Tibial artery (tissue), 4 donors: Measurements from ENCODE around the gene PLAGL1.

Source experiments
- DNase-seq, 2 donors: peaks; one replicate each; pipeline ENCODE4 v3.0.0-alpha.2; 2019
- H3K27ac ChIP-seq, 2 donors: fragments of 200-600 bp; sonication (generic) in 1 of 2; 1 replicate in 1 of 2; 2 replicates in 1 of 2; pipeline ENCODE4 v1.5.1; 2018 to 2019; ENCODE audit warnings: mild to moderate bottlenecking in 1 of 2
- H3K27me3 ChIP-seq, 2 donors: fragments of 200-600 bp; sonication (generic) in 1 of 2; one replicate each; pipeline versions ENCODE4 v1.5.1 to v1.6.0; 2016 to 2019
- H3K36me3 ChIP-seq, 3 donors: fragments of 200-600 bp; sonication (generic) in 2 of 3; one replicate each; pipeline ENCODE4 v1.5.1; 2016 to 2019; ENCODE audit warnings: mild to moderate bottlenecking in 2 of 3
- H3K4me1 ChIP-seq, 4 donors: fragments of 200-600 bp; sonication (generic) in 2 of 4; 1 replicate in 3 of 4; 2 replicates in 1 of 4; pipeline ENCODE4 v1.5.1; 2016 to 2019
- H3K4me3 ChIP-seq, 2 donors: fragments of 200-600 bp; sonication (generic) in 1 of 2; 1 replicate in 1 of 2; 2 replicates in 1 of 2; pipeline ENCODE4 v1.5.1; 2018 to 2019; ENCODE audit warnings: mild to moderate bottlenecking in 2 of 2
- H3K9me3 ChIP-seq, 3 donors: fragments of 200-600 bp; sonication (generic) in 1 of 3; one replicate each; pipeline ENCODE4 v1.5.1; 2016 to 2019
- intact Hi-C: fragments of 100-400 bp; cut with DNase I; formaldehyde crosslinking; loops from one replicate; pipeline ENCODE4 v1.15.0; 2023; ENCODE audit warnings: low total_unique reads
- TF ChIP-seq, protein P1 (sequence below), 2 experiments: fragments of 200-600 bp in 1 of 2; fragments of 450-650 bp in 1 of 2; IDR thresholded peaks; one replicate each; pipeline ENCODE4 v1.5.1; 2017 to 2019; ENCODE audit warnings: antibody characterized with exemption in 2 of 2, mild to moderate bottlenecking in 1 of 2, moderate library complexity in 1 of 2

PLAGL1 gene

GRCh38 chr6:143986463-143987065 is 21.5 kb downstream of the PLAGL1 start:
- Histone ChIP-seq H3K27me3 (no peaks in the 10 kb centered on the region), H3K27ac (no peak overlapping the region), H3K4me3 (no peak overlapping the region), H3K9me3 (no peaks in the 10 kb centered on the region), H3K36me3 (no peaks in the 10 kb centered on the region), H3K4me1 (peaks cover 0 to 7% (median 0%) of the 10 kb centered on the region in 4 donors)
- TF ChIP-seq, protein P1, sequence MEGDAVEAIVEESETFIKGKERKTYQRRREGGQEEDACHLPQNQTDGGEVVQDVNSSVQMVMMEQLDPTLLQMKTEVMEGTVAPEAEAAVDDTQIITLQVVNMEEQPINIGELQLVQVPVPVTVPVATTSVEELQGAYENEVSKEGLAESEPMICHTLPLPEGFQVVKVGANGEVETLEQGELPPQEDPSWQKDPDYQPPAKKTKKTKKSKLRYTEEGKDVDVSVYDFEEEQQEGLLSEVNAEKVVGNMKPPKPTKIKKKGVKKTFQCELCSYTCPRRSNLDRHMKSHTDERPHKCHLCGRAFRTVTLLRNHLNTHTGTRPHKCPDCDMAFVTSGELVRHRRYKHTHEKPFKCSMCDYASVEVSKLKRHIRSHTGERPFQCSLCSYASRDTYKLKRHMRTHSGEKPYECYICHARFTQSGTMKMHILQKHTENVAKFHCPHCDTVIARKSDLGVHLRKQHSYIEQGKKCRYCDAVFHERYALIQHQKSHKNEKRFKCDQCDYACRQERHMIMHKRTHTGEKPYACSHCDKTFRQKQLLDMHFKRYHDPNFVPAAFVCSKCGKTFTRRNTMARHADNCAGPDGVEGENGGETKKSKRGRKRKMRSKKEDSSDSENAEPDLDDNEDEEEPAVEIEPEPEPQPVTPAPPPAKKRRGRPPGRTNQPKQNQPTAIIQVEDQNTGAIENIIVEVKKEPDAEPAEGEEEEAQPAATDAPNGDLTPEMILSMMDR (IDR thresholded peaks at IDR 0.05) = no peak
- DNase-seq = no peak
- intact Hi-C loops = loop anchor here (5.0 kb wide), 1 partner anchor 1499 kb away; no protein-coding TSS in a partner anchor

GRCh38 chr6:143984666-143985065 is 23.4 kb downstream of the PLAGL1 start:
- TF ChIP-seq, protein P1 (IDR thresholded peaks at IDR 0.05) = no peak
- Histone ChIP-seq H3K36me3 (no peaks in the 10 kb centered on the region), H3K4me1 (peaks cover 0 to 7% (median 0%) of the 10 kb centered on the region in 4 donors), H3K9me3 (no peaks in the 10 kb centered on the region), H3K27me3 (no peaks in the 10 kb centered on the region), H3K27ac (no peak overlapping the region), H3K4me3 (no peak overlapping the region)
- DNase-seq = no peak
- intact Hi-C loops = loop anchor here (5.0 kb wide), 1 partner anchor 1497 kb away; no protein-coding TSS in a partner anchor

DNA sequence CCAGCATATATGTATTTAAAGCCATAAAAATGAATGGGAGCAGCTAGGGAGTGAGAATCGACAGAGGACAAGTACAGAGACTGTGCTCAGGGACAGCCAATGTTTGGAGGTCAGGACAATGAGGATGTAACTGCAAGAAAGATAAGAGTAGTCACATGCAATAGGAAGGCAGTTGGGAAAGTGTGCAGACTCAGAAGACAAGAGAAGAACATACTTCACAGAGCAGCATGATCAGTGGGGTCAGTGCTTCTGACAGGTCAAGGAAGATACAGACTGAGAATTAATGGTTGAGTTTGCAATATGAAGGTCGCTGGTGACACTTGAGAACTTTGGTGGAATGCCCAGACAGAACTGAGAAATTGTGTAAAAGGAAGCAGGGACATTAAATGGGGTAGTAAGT is 25.1 kb downstream of the PLAGL1 start:
- Histone ChIP-seq H3K36me3 (no peaks in the 10 kb centered on the region), H3K27me3 (no peaks in the 10 kb centered on the region), H3K9me3 (no peaks in the 10 kb centered on the region), H3K4me1 (peaks cover 0 to 7% (median 0%) of the 10 kb centered on the region in 4 donors), H3K27ac (no peak overlapping the region), H3K4me3 (no peak overlapping the region)
- intact Hi-C loops = no loop called here
- DNase-seq = no peak
- TF ChIP-seq, protein P1 (IDR thresholded peaks at IDR 0.05) = no peak

GRCh38 chr6:143980921-143981320 is 27.1 kb downstream of the PLAGL1 start:
- DNase-seq = no peak
- Histone ChIP-seq H3K4me3 (no peak overlapping the region), H3K4me1 (peaks cover 0 to 7% (median 0%) of the 10 kb centered on the region in 4 donors), H3K36me3 (no peaks in the 10 kb centered on the region), H3K9me3 (no peaks in the 10 kb centered on the region), H3K27ac (no peak overlapping the region), H3K27me3 (no peaks in the 10 kb centered on the region)
- intact Hi-C loops = no loop called here
- TF ChIP-seq, protein P1 (IDR thresholded peaks at IDR 0.05) = no peak

GRCh38 chr6:143976806-143977349 is 31.2 kb downstream of the PLAGL1 start:
- H3K27me3 ChIP-seq = no peaks in the 10 kb centered on the region
- intact Hi-C loops = no loop called here
- H3K27ac ChIP-seq = no peak overlapping the region
- H3K4me1 ChIP-seq = peaks cover 0 to 8% (median 0%) of the 10 kb centered on the region in 4 donors
- DNase-seq = no peak
- H3K9me3 ChIP-seq = no peaks in the 10 kb centered on the region
- no peak overlapping the region for H3K4me3 ChIP-seq
- H3K36me3 ChIP-seq = no peaks in the 10 kb centered on the region
- TF ChIP-seq, protein P1 (IDR thresholded peaks at IDR 0.05) = no peak
